Uterus (tissue), 4 donors: ENCODE measurements around the gene SERGEF. TPM values are rescaled to one million over a fixed set of nuclear protein-coding genes. Genes with fewer than 3 reads are reported as not detected.
A peak's percentile ranks its signal among the peaks of the same experiment; 100 is the strongest.
"Not testable (repeated sequence)": the region's sequence is repeated elsewhere in the genome, so short reads cannot be mapped to it uniquely, and the experiment has no call there.

ENCODE experiments used
- DNase-seq, 2 donors: peaks; one replicate each; pipeline ENCODE4 v3.0.0-alpha.2; 2019 to 2020
- H3K27ac ChIP-seq, 2 donors: fragments of 200-600 bp; sonication (generic); 1 replicate in 1 of 2; 2 replicates in 1 of 2; pipeline ENCODE4 v1.5.1; 2016 to 2018
- H3K27me3 ChIP-seq, 2 donors: fragments of 200-600 bp; sonication (generic); one replicate each; pipeline ENCODE4 v1.5.1; 2018 to 2019; ENCODE audit warnings: control low read depth in 1 of 2
- H3K36me3 ChIP-seq, 2 donors: fragments of 200-600 bp; sonication (generic); one replicate each; pipeline ENCODE4 v1.5.1; 2019; ENCODE audit warnings: control low read depth in 1 of 2
- H3K4me1 ChIP-seq, 2 donors: fragments of 200-600 bp; sonication (generic); one replicate each; pipeline ENCODE4 v1.5.1; 2018 to 2019; ENCODE audit warnings: control low read depth in 1 of 2
- H3K4me3 ChIP-seq, 2 donors: fragments of 200-600 bp; sonication (generic); 1 replicate in 1 of 2; 2 replicates in 1 of 2; pipeline ENCODE4 v1.5.1; 2018 to 2019; ENCODE audit warnings: mild to moderate bottlenecking in 1 of 2
- H3K9me3 ChIP-seq, 2 donors: fragments of 200-600 bp; sonication (generic); one replicate each; pipeline ENCODE4 v1.5.1; 2019; ENCODE audit warnings: control low read depth in 1 of 2
- POLR2A ChIP-seq, 2 donors: fragments of 450-650 bp; IDR thresholded peaks; one replicate each; pipeline ENCODE4 v1.6.1; 2016; ENCODE audit warnings: antibody characterized with exemption in 2 of 2, mild to moderate bottlenecking in 1 of 2, moderate library complexity in 1 of 2
- intact Hi-C: fragments of 100-400 bp; cut with DNase I; formaldehyde crosslinking; loops from one replicate; pipeline ENCODE4 v1.15.1; 2023; ENCODE audit warnings: low total_unique reads
- total RNA-seq, 4 donors: library from RNA; depleted of rRNA in 3 of 4; stranded (reverse); fragments of >200 nt in 3 of 4; gene quantifications; one replicate each; pipeline versions ENCODE4 v1.1.0 to v1.2.4, GENCODE V29; 2014 to 2023
- TF ChIP-seq, protein P1 (sequence below), 4 experiments: fragments of 200-600 bp in 2 of 4; fragments of 450-650 bp in 2 of 4; sonication (generic) in 2 of 4; IDR thresholded peaks; one replicate each; pipeline ENCODE4 v1.5.1; 2016 to 2019; ENCODE audit warnings: antibody characterized with exemption in 4 of 4, mild to moderate bottlenecking in 2 of 4, moderate library complexity in 1 of 4
- donor health status: DM: yes; HTN: yes; CAD: no.

The SERGEF gene
- total RNA-seq, 4 donors from 2014 or later: 12.6 to 64.4 (median 43.7) TPM

- no peak for DNase-seq
- Histone ChIP-seq H3K4me1 (no peaks in the 10 kb centered on the region), H3K4me3 (no peak overlapping the region), H3K9me3 (no peaks in the 10 kb centered on the region), H3K27ac (no peak overlapping the region), H3K36me3 (no peaks in the 10 kb centered on the region), H3K27me3 (no peaks in the 10 kb centered on the region)
- intact Hi-C loops: no loop called here
- no peak for TF ChIP-seq POLR2A (IDR thresholded peaks at IDR 0.05)
- TF ChIP-seq, protein P1, sequence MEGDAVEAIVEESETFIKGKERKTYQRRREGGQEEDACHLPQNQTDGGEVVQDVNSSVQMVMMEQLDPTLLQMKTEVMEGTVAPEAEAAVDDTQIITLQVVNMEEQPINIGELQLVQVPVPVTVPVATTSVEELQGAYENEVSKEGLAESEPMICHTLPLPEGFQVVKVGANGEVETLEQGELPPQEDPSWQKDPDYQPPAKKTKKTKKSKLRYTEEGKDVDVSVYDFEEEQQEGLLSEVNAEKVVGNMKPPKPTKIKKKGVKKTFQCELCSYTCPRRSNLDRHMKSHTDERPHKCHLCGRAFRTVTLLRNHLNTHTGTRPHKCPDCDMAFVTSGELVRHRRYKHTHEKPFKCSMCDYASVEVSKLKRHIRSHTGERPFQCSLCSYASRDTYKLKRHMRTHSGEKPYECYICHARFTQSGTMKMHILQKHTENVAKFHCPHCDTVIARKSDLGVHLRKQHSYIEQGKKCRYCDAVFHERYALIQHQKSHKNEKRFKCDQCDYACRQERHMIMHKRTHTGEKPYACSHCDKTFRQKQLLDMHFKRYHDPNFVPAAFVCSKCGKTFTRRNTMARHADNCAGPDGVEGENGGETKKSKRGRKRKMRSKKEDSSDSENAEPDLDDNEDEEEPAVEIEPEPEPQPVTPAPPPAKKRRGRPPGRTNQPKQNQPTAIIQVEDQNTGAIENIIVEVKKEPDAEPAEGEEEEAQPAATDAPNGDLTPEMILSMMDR (IDR thresholded peaks at IDR 0.05): no peak
These were observed 12.1 kb downstream of the SERGEF start for GRCh38 chr11:18000760-18001159.

- H3K9me3 ChIP-seq, H3K4me1 ChIP-seq, H3K27me3 ChIP-seq, H3K4me3 ChIP-seq, intact Hi-C loops, DNase-seq, H3K36me3 ChIP-seq, H3K27ac ChIP-seq: not testable (repeated sequence)
These were observed 12.7 kb downstream of the SERGEF start for GRCh38 chr11:18000128-18000527.

DNA sequence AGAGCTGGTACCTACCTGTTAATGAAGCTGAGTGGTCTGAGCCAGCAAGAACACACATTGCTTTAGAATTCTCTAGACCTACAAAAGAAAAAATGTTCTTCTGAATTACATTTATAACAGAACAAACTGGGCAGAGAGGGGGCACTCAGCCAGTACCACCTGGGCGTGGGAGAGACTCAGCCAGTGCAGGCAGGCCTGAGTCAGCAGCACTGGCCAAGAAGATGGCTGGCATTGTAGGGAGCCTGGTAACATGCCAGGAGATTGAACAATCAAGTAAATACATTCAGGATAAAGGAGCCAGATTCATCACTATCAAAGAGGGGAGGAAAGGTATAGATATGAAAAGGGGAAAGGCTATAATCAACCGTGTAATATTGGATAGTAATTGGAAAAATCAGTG is 19.9 kb downstream of the SERGEF start:
- DNase-seq: no peak
- Histone ChIP-seq H3K4me3 (no peak overlapping the region), H3K4me1 (no peaks in the 10 kb centered on the region), H3K27ac (no peak overlapping the region), H3K27me3 (no peaks in the 10 kb centered on the region), H3K36me3 (no peaks in the 10 kb centered on the region), H3K9me3 (no peaks in the 10 kb centered on the region)
- intact Hi-C loops: no loop called here
- TF ChIP-seq, protein P1 (IDR thresholded peaks at IDR 0.05): no peak
- TF ChIP-seq POLR2A (IDR thresholded peaks at IDR 0.05): no peak

DNA sequence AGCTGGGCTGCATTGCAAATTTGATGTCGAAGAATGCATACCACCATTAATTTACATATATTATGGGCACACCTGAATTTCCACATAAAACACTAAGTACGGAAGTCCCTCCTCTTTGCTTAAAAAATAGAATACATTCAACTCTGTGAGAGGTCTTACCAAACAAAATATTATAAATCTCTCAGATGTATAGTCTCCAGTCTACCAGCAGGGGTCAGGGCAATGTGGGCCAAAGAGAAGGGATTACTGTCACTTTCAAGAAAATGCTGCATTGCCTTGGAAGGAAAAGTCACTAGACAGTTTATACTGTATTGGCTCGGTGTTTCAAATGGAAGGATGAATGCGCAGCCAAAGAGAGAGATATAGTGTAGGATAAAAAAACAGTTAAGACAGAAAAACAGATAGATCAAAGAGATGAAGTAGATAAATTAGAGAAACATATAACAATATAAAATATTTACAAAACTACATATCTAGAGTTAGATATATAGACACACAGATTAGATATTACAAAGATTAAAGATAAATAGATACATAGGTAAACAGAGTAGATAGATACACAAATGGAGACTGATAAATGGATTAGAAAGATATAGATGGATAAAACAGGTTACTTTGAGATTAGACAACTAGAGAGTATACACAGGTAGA is 20.9 kb downstream of the SERGEF start:
- no peak for DNase-seq
- TF ChIP-seq POLR2A (IDR thresholded peaks at IDR 0.05): no peak
- TF ChIP-seq, protein P1 (IDR thresholded peaks at IDR 0.05): peak; percentile 50 to 71 (median 56)
- Histone ChIP-seq H3K9me3 (no peaks in the 10 kb centered on the region), H3K4me1 (no peaks in the 10 kb centered on the region), H3K4me3 (no peak overlapping the region), H3K27me3 (no peaks in the 10 kb centered on the region), H3K36me3 (no peaks in the 10 kb centered on the region), H3K27ac (no peak overlapping the region)
- intact Hi-C loops: no loop called here

- TF ChIP-seq, protein P1 (IDR thresholded peaks at IDR 0.05): no peak
- TF ChIP-seq POLR2A (IDR thresholded peaks at IDR 0.05): no peak
- no peak for DNase-seq
- Histone ChIP-seq H3K27ac (no peak overlapping the region), H3K27me3 (no peaks in the 10 kb centered on the region), H3K4me3 (no peak overlapping the region), H3K9me3 (no peaks in the 10 kb centered on the region), H3K36me3 (no peaks in the 10 kb centered on the region), H3K4me1 (peaks cover 0 to 6% of the 10 kb centered on the region in 2 donors)
- intact Hi-C loops: no loop called here
These were observed 23.5 kb downstream of the SERGEF start for GRCh38 chr11:17989306-17989705.

DNA sequence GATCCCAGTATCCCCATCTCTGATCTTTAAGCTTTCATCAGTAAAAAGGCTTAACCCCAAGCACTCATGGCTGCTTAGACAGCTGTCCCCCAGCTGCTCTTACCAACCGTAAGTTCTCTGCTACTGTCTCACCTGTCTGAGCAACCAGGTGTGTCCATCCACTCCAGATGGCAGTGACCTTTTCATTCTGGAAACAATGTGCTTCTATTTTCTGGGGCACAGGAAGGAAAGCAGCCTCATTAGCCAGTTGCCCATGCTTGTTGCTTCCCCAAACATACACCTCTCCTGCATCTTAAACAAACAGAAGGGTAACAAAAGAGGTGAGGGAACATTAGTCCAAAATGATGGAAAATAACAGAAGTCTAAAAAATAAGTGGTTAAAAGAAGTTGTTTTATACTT is 24.4 kb downstream of the SERGEF start:
- H3K27ac ChIP-seq: no peak overlapping the region
- intact Hi-C loops: no loop called here

More for the DNA sequence above, 24.4 kb downstream of the SERGEF start:
- TF ChIP-seq POLR2A (IDR thresholded peaks at IDR 0.05): no peak
- TF ChIP-seq, protein P1 (IDR thresholded peaks at IDR 0.05): no peak
- H3K36me3 ChIP-seq: no peaks in the 10 kb centered on the region
- no peaks in the 10 kb centered on the region for H3K27me3 ChIP-seq
- H3K9me3 ChIP-seq: no peaks in the 10 kb centered on the region
- no peak for DNase-seq
- H3K4me3 ChIP-seq: no peak overlapping the region
- peaks cover 0 to 6% of the 10 kb centered on the region in 2 donors for H3K4me1 ChIP-seq
